Stimulated activated effector memory CD8-positive, alpha-beta T cell treated with anti-CD3 and anti-CD28 coated beads, Interleukin-12 subunit alpha, Interleukin-12 subunit beta, amount 100 ng/mL, for 72 hours (primary cell): ENCODE measurements around the gene MAML3.

Experiments used
- ATAC-seq: fragments of 150-1000 bp; cut with Tn5 transposase; 2 replicates; pipeline ENCODE4 v1.10.0; 2021
- DNase-seq, 2 donors: peaks; one replicate each; pipeline ENCODE4 v3.0.0; 2021 to 2022; ENCODE audit warnings: low spot score in 2 of 2
- H3K27ac Mint-ChIP-seq: one replicate; pipeline ENCODE4 v1.8.0; 2022; ENCODE audit warnings: mild to moderate bottlenecking, mixed read lengths
- H3K36me3 Mint-ChIP-seq: one replicate; pipeline ENCODE4 v1.8.0; 2022; ENCODE audit warnings: mild to moderate bottlenecking, mixed read lengths
- H3K4me1 Mint-ChIP-seq: one replicate; pipeline ENCODE4 v1.8.0; 2022; ENCODE audit warnings: mixed read lengths
- H3K4me3 Mint-ChIP-seq: one replicate; pipeline ENCODE4 v1.8.0; 2022; ENCODE audit warnings: mild to moderate bottlenecking, mixed read lengths
- H3K9me3 Mint-ChIP-seq: one replicate; pipeline ENCODE4 v1.8.0; 2022; ENCODE audit warnings: mixed read lengths

Gene MAML3

DNA sequence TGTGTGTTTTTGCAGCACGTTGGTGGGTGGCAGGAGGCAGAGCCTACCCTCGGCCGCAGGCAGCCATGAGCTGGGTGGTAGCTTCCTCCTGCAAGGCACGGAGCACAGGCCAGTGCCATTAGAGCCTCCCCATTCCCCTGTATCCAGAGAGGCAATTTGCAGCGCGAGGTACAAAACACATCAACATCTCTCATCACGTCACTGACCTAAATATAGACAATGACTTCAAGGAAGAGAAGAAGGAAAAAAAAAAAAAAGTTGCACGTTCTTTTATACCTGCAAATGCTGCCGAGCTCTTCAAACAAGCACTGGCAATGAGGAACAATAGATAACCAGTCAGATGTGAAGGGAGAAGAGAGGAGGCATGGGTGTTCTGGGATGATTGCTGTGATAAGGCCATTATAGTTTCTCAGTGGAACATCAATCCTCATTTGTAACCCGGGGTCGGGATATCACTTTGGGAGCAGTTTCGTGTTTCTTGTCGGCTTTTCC is 328.4 kb downstream of the MAML3 start:
- Mint-ChIP-seq H3K9me3 (no peaks in the 10 kb centered on the region), H3K4me1 (no peaks in the 10 kb centered on the region), H3K36me3 (no peaks in the 10 kb centered on the region), H3K27ac (no peak overlapping the region), H3K4me3 (no peak overlapping the region)
- no peak for DNase-seq
- ATAC-seq = no peak

DNA sequence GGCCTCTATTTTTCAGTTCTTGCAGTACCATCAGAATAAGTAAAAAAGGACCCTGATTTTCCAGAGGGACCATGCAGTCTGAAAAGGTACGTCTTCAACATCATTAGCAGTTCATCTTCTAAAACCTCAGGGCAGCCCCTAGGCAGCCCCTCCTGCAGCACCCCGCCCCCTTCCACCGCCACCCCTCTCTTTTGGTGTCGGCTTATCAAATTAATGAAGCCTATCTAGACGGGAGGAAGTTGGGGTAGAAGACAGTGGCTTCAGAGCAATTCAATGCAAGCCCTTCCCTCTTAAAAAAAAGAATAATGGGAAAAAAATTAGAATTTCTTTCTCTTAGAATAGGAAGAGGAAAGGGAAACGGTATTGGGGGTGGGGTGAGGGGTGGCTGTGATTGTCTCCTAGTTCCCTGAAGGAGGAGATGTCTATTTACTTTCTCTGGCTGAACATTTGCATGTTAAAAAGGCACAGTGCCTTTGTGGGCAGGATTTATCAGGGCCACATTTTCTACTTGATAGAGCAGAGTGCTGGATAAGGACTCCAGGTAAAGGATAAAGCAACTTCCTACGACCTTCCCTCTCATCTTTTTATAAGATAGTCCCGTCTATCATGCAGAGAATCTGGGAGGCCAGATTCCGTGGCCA is 329.0 kb downstream of the MAML3 start:
- Mint-ChIP-seq H3K36me3 (no peaks in the 10 kb centered on the region), H3K27ac (no peak overlapping the region), H3K4me3 (no peak overlapping the region), H3K9me3 (no peaks in the 10 kb centered on the region), H3K4me1 (no peaks in the 10 kb centered on the region)
- ATAC-seq (no peak), DNase-seq (no peak)

DNA sequence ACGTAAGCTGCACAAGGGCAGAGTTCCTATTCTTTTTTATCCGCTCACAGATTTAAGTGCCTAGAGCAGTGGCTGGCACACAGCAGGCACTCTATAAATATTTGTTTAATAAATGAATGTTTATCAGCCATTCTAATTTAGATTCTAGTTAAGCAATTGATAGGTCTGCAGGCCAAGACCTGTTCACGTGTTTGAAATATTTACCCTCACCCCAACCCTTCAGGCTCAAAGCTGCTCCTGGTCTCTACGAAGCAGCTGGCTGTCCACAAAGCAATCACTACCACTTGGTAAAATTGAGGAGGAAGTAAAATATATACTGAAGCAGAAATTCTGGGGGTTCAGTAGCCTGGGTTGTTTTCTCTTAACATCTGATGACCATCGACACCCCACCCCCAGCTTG is 330.2 kb downstream of the MAML3 start:
- H3K27ac Mint-ChIP-seq = no peak overlapping the region
- H3K9me3 Mint-ChIP-seq = no peaks in the 10 kb centered on the region
- H3K4me3 Mint-ChIP-seq = no peak overlapping the region
- DNase-seq (no peak), ATAC-seq (no peak)
- H3K4me1 Mint-ChIP-seq = no peaks in the 10 kb centered on the region
- H3K36me3 Mint-ChIP-seq = no peaks in the 10 kb centered on the region

DNA sequence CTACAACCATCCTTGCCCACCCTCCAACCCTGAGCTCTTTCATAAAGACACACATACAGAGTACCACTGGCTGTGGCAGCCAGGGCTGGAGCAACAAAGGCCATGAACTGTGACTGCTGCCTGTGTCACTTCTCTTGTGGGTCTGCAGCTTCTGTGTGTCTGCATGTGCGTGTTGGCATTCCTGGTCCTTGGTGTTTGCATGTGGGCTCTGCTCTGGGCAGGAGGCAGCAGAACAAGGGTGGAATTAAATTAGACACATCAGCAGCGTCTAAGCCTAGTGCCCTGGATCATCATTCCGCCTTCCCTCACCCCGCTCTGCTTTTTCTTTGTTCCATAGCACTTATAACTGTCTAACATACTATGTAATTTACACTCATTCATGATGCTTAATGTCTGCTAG is 330.6 kb downstream of the MAML3 start:
- no peak overlapping the region for H3K27ac Mint-ChIP-seq
- DNase-seq (no peak), ATAC-seq (no peak)
- H3K4me3 Mint-ChIP-seq = no peak overlapping the region
- H3K4me1 Mint-ChIP-seq = no peaks in the 10 kb centered on the region
- no peaks in the 10 kb centered on the region for H3K36me3 Mint-ChIP-seq
- no peaks in the 10 kb centered on the region for H3K9me3 Mint-ChIP-seq

DNA sequence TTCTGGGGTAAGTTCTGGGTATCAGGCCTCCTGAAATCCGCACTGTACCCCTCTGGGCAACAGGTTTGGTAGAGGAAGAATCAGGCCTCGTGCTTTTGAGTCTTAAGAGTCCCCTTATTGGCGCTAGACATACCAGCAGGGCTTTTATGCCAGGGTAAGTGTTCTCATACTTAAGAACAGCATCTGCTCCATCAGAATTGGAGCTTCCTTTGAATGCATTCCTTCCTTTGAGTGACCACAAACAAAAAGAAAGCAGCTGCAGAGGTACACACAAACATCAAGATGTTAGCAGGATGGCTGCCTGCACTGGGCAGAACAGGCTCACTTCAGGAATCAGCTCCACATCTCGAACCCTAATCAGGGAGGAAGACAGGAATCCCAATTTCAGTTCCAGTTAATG is 331.6 kb downstream of the MAML3 start:
- no peak for ATAC-seq
- Mint-ChIP-seq H3K4me3 (no peak overlapping the region), H3K4me1 (no peaks in the 10 kb centered on the region), H3K9me3 (no peaks in the 10 kb centered on the region), H3K27ac (no peak overlapping the region), H3K36me3 (no peaks in the 10 kb centered on the region)
- DNase-seq = no peak

DNA sequence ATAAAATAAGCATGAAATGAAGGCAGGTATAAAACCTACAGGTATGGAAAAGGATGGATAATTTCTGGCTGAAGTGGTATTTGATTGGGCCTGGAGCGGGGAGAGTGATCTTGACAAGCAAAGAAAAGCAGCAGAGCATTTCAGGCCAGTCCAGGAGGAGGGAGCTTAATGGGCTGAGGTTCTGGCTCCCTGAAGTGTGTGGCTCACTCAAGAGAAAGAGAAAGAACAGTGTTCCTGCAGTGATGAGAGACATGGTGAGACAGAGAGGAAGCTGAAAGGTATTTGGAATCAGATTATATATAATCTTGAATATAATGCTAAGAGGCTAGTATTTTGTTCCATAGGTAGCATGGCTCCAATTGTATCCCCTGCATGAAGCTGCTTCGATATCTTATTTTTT is 334.9 kb downstream of the MAML3 start:
- Mint-ChIP-seq H3K36me3 (no peaks in the 10 kb centered on the region), H3K27ac (no peak overlapping the region), H3K9me3 (no peaks in the 10 kb centered on the region), H3K4me1 (peaks cover 6% of the 10 kb centered on the region), H3K4me3 (no peak overlapping the region)
- DNase-seq (no peak), ATAC-seq (no peak)

DNA sequence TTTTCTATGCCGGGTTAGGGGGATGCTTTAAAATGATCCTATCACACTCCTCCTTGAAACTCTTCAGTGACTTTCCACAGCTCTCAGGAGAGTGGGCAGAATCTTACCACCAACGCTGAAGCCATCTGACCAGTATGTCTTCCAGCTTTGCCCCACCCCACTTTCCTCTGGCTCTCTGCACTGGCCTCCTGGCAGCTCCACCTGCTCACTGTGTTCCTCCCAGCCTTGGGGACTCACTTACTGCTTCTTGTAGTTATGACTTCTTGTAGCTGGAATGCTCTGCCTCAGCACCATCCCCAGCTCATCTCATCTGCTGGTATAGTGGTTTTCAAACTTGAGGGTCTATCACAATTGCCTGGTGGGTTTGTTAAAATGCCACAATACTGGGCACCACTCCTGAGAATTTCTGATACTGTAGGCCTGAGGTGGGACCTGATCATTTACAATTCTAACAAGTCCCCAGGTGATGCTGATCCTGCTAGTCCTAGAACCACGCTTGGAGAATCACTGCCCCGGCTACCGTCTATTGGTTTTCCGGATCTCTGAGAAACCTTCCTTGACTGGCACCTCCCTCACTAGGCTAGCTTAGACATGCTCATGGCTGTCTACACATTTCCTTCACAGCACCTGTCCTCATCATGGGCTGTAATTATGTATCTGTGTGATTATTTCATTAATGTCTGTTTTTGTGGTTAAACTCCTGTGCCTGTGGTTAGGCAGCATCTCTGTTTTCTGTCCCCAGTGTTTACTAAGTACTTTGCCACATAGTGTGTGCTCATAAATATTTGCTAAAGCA is 336.1 kb downstream of the MAML3 start:
- ATAC-seq (no peak), DNase-seq (no peak)
- H3K36me3 Mint-ChIP-seq = no peaks in the 10 kb centered on the region
- H3K9me3 Mint-ChIP-seq = no peaks in the 10 kb centered on the region
- H3K4me3 Mint-ChIP-seq = no peak overlapping the region
- peaks cover 6% of the 10 kb centered on the region for H3K4me1 Mint-ChIP-seq
- no peak overlapping the region for H3K27ac Mint-ChIP-seq

DNA sequence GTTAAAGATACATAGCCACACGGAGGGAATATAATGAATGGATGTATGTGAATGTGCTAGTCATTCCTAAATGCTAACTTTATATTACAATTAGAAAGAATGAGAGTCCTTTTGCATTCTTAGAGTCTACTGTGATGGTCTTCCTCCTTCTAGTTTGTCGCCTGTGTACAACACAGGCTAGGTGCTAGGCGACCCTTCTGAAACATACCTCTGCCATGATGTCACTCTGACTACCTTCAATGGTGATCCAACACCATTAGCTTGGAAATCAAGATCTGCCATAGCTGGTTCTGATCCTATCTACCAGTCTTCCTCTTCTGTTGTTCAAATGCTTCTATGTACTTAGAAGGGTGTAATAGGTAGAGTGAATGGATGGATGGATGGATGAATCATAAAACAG is 337.1 kb downstream of the MAML3 start:
- Mint-ChIP-seq H3K4me1 (peaks cover 6% of the 10 kb centered on the region), H3K27ac (no peak overlapping the region), H3K4me3 (no peak overlapping the region), H3K36me3 (no peaks in the 10 kb centered on the region), H3K9me3 (no peaks in the 10 kb centered on the region)
- DNase-seq = no peak
- no peak for ATAC-seq

DNA sequence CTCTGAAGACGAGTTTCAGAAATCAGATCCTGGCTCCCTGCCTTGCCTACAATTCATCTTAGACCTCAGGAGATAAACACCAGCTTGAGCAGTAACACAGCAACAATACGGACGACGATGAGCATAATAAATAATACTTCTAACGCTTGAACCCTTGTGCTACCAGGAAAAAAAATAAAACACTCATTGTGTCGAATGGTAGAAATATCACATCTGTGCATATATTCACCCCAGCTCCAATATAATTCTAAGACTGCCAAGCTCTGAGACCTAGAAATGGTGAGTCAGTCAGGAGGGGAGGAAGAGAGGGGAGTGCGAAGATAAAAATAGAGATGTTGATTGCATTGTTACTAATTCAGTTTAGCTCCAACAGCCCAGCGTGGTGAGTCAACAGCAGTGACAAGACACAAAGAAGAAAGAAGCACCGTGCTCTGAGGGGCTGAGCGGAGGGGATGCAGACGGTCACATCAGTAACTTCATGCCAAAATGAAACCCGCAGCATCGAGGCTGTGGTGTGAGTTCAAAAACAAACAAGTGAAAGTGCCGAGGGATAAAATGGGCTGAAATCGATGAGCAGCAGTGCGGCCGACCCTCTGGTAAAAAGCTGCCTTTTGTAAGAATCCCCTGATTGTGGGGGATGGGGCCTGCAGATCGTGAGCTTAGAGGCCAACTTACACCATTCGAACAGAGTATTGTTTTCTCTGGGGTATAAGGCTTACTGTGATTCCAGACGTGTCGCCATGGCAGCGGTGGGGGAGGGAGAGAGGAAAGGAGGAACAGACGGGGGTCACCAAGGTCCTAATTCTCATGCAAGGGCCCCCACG is 338.0 kb downstream of the MAML3 start:
- no peak for DNase-seq
- Mint-ChIP-seq H3K4me1 (peaks cover 6% of the 10 kb centered on the region), H3K27ac (no peak overlapping the region), H3K36me3 (no peaks in the 10 kb centered on the region), H3K9me3 (no peaks in the 10 kb centered on the region), H3K4me3 (no peak overlapping the region)
- peak; percentile 62 for ATAC-seq

DNA sequence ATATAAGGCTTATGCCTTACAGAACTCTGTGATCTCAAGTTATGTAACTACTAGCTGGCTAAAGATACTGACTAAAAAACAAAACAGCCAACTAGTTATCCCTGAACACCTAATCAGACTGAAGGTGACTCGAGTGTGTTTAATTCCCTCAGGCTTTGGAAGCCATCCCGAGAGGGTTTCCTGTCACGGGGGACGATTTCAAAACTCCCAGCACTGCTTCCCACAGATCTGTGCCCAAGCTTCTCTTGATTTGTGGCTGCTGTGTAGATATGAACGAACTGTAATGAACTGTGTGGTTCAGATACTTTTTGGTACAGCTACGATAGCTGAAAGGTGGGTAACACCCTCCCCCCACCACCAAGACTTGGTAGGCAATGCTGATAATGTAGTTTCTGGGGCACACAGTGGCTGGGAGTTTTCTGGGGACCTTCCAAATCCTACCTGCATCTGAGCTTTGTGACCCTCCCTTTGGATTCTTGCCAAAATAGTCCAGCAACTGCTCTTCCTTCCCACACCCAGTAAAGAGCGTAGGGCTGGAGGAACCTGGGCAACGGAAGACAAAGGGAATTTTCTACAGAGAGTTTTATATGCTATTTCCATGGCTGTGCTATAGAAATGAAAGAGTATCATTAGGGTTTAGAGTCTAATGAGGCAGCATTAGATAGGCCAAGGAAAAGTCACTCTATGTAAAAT is 339.5 kb downstream of the MAML3 start:
- Mint-ChIP-seq H3K4me3 (no peak overlapping the region), H3K36me3 (no peaks in the 10 kb centered on the region), H3K4me1 (peaks cover 6% of the 10 kb centered on the region), H3K9me3 (no peaks in the 10 kb centered on the region), H3K27ac (no peak overlapping the region)
- ATAC-seq (no peak), DNase-seq (no peak)

DNA sequence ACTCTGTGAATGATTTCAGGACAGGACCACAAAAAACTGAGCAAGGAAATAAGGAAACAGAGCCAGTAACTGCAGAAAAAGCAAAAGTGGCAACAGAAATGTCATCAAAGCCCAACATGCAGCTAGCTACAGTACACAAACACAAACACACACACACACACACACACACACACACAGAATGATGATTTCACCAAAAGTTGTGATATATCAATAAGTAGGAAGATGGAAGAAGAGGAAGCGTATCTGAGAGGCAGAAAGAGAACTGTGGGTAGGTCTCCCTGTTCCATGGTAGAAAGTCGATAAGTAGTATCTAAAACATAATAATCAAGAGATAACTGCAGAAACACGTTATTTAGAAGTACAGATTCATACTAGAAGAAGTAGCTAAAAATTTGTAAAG is 340.1 kb downstream of the MAML3 start:
- ATAC-seq (no peak), DNase-seq (no peak)
- no peaks in the 10 kb centered on the region for H3K9me3 Mint-ChIP-seq
- H3K27ac Mint-ChIP-seq = no peak overlapping the region
- H3K36me3 Mint-ChIP-seq = no peaks in the 10 kb centered on the region
- peaks cover 6% of the 10 kb centered on the region for H3K4me1 Mint-ChIP-seq
- no peak overlapping the region for H3K4me3 Mint-ChIP-seq

DNA sequence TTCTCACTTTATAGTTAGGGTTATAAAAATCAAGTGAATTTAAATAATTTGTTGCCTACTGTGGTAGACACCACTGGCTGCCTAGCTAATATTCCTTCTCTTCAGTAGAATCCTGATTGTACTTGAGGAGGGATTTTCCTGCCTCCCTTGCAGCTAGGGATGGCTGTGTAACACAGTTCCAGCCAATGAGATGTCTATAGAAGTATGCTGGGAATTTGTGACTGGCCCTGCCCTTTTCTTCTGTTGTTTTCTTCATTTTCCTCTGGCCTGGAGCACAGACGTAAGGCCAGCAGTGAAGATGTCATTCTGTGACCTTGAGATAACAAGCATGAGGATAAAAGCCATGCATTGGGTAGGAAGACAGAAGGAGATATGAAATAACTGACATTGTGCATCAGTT is 343.3 kb downstream of the MAML3 start:
- Mint-ChIP-seq H3K4me3 (no peak overlapping the region), H3K4me1 (no peaks in the 10 kb centered on the region), H3K27ac (no peak overlapping the region), H3K9me3 (no peaks in the 10 kb centered on the region), H3K36me3 (no peaks in the 10 kb centered on the region)
- ATAC-seq (no peak), DNase-seq (no peak)

DNA sequence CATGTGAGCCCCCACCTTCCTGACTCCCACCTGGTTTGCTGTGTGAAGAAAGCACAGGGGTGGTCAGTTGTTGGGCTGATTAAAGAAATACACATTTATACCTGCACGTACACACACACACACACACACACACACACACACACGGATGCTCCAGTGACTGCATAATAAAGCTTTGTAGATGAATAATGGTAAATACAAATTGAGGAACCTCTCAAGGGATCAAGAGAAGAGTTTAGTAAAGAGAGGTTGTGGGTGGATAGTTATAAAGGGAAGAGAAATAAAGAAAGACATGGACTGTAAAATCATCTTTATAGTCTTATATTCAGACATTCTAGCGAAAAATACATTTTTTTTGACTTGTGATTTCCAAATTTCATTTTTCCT is 344.2 kb downstream of the MAML3 start:
- no peak for DNase-seq
- no peak overlapping the region for H3K4me3 Mint-ChIP-seq
- ATAC-seq = no peak
- no peak overlapping the region for H3K27ac Mint-ChIP-seq
- H3K9me3 Mint-ChIP-seq = no peaks in the 10 kb centered on the region
- H3K4me1 Mint-ChIP-seq = no peaks in the 10 kb centered on the region
- no peaks in the 10 kb centered on the region for H3K36me3 Mint-ChIP-seq

DNA sequence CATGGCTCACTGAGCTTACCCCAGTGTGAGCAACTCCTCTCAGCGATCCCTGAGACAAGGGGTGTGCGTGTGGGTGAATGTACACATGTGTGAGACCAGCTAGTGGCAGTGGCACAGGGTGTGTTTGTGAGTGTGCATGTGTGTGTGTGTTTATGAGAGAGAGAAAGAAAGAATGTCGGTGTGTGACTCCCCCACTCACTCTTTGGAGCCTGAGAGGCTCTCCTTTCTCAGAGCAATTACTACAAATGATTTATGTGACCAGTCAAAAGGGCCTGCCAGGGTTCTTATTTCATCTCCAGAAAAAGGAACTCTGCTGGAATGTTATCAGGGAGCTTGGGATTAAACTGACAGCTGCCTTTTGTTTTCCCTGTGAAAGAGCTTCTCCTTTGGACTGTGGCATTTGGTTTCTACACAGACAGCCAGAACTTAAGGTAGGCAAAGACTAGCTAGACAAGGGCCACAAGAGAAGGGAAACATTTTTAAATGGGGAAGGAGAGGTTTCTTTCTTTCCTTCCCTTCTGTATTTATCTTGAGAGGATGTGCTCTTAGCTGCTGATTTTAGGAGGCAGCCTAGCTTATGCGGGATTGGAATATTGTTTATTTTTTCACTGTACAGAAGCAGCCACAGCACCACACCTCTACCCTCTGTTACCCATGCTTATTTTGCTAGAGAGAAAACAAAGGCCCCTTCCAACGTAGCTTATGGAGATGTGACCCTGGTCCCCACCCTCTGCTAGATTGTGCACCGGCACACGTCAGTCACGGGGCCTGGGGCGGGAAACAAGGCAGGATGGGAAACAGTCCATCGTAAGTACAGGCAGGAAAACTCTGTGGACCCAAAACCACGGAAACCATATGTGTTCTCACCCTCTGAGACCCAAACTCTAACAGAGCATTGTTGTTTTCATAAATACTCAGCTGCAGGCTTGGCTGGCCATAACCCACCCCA is 344.9 kb downstream of the MAML3 start:
- Mint-ChIP-seq H3K27ac (no peak overlapping the region), H3K36me3 (no peaks in the 10 kb centered on the region), H3K4me1 (no peaks in the 10 kb centered on the region), H3K4me3 (no peak overlapping the region), H3K9me3 (no peaks in the 10 kb centered on the region)
- DNase-seq (no peak), ATAC-seq (no peak)
